Measurements from ENCODE around the gene MBD6.

DNA sequence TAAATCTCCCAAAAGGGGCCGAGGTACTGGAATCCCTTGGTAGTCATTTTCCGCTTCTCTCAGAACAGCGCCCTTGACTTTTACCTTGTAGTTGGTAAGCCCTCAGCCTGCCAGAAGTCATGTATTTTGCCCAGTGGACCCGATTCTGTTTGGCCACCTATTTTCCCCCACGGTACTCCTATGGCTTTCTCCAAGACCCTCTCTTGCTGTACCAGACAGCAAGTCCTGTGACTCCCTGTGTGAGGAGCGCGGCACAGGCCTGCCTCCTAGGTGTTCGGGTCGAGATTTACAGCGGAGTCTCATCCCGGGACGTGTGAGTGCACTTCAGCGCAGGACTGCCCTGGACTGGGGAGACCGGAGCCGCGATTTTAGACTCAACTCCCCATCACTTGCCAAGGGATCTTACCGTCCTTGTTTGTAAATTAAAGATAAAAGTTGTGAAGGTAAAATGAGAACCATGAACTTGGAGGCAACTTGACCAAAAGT, 1.1 kb upstream of the MBD6 start:
- TF ChIP-seq, protein P1, sequence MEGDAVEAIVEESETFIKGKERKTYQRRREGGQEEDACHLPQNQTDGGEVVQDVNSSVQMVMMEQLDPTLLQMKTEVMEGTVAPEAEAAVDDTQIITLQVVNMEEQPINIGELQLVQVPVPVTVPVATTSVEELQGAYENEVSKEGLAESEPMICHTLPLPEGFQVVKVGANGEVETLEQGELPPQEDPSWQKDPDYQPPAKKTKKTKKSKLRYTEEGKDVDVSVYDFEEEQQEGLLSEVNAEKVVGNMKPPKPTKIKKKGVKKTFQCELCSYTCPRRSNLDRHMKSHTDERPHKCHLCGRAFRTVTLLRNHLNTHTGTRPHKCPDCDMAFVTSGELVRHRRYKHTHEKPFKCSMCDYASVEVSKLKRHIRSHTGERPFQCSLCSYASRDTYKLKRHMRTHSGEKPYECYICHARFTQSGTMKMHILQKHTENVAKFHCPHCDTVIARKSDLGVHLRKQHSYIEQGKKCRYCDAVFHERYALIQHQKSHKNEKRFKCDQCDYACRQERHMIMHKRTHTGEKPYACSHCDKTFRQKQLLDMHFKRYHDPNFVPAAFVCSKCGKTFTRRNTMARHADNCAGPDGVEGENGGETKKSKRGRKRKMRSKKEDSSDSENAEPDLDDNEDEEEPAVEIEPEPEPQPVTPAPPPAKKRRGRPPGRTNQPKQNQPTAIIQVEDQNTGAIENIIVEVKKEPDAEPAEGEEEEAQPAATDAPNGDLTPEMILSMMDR (IDR thresholded peaks at IDR 0.05; ENCODE audit: insufficient read depth, low read length, poor library complexity, severe bottlenecking): no peak
- TF ChIP-seq EZH2phosphoT487 (conservative IDR thresholded peaks at IDR 0.05; ENCODE audit: low read length): no peak

Measured in SU-DHL-6 (cell line).